ENCODE measurements around the gene INF2. TPM values are rescaled to one million over a fixed set of nuclear protein-coding genes. Genes with fewer than 3 reads are reported as not detected.

The INF2 gene
- total RNA-seq, 2 donors from 2014 or later = 50.1 to 210 TPM

- Histone ChIP-seq H3K9me3 (no peaks in the 10 kb centered on the region), H3K36me3 (no peaks in the 10 kb centered on the region), H3K27me3 (replicated peaks; ENCODE audit: insufficient read depth) (no peaks in the 10 kb centered on the region), H3K4me1 (replicated peaks) (no peaks in the 10 kb centered on the region), H3K4me3 (no peak overlapping the region), H3K27ac (no peak overlapping the region)
- TF ChIP-seq POLR2AphosphoS5 (IDR thresholded peaks at IDR 0.05) = no peak
- TF ChIP-seq CTCF (IDR thresholded peaks at IDR 0.05) = no peak
- no peak for TF ChIP-seq POLR2A (IDR thresholded peaks at IDR 0.05)
- intact Hi-C loops (cut with DNase I) = no loop called here
- 86% methylated on average over 18 of the region's 18 CpGs for WGBS
- no peak for DNase-seq (ENCODE audit: low spot score)
Observed at GRCh38 chr14:104731320-104732294, 42.2 kb downstream of the INF2 start.

GRCh38 chr14:104732355-104732804 lies 43.0 kb downstream of the INF2 start:
- no peak for DNase-seq (ENCODE audit: low spot score)
- TF ChIP-seq POLR2AphosphoS5 (IDR thresholded peaks at IDR 0.05) = no peak
- no peak for TF ChIP-seq POLR2A (IDR thresholded peaks at IDR 0.05)
- TF ChIP-seq CTCF (IDR thresholded peaks at IDR 0.05) = no peak
- Histone ChIP-seq H3K27me3 (replicated peaks; ENCODE audit: insufficient read depth) (no peaks in the 10 kb centered on the region), H3K27ac (no peak overlapping the region), H3K36me3 (no peaks in the 10 kb centered on the region), H3K4me1 (replicated peaks) (no peaks in the 10 kb centered on the region), H3K4me3 (no peak overlapping the region), H3K9me3 (no peaks in the 10 kb centered on the region)
- 53% methylated on average over 14 of the region's 14 CpGs for WGBS
- intact Hi-C loops (cut with DNase I) = no loop called here

GRCh38 chr14:104732931-104733681 lies 43.7 kb downstream of the INF2 start:
- Histone ChIP-seq H3K4me3 (no peak overlapping the region), H3K4me1 (replicated peaks) (no peaks in the 10 kb centered on the region), H3K36me3 (no peaks in the 10 kb centered on the region), H3K9me3 (no peaks in the 10 kb centered on the region), H3K27me3 (replicated peaks; ENCODE audit: insufficient read depth) (no peaks in the 10 kb centered on the region), H3K27ac (no peak overlapping the region)
- WGBS = 87% methylated on average over 23 of the region's 23 CpGs
- intact Hi-C loops (cut with DNase I) = no loop called here
- no peak for TF ChIP-seq POLR2AphosphoS5 (IDR thresholded peaks at IDR 0.05)
- TF ChIP-seq POLR2A (IDR thresholded peaks at IDR 0.05) = no peak
- no peak for DNase-seq (ENCODE audit: low spot score)

- Histone ChIP-seq H3K36me3 (no peaks in the 10 kb centered on the region), H3K9me3 (no peaks in the 10 kb centered on the region), H3K4me1 (replicated peaks) (no peaks in the 10 kb centered on the region), H3K4me3 (no peak overlapping the region), H3K27me3 (replicated peaks; ENCODE audit: insufficient read depth) (no peaks in the 10 kb centered on the region), H3K27ac (no peak overlapping the region)
- 80% methylated on average over 6 of the region's 6 CpGs for WGBS
- TF ChIP-seq CTCF (IDR thresholded peaks at IDR 0.05) (no peak), POLR2AphosphoS5 (IDR thresholded peaks at IDR 0.05) (no peak), POLR2A (IDR thresholded peaks at IDR 0.05) (no peak)
- DNase-seq (ENCODE audit: low spot score) = no peak
- intact Hi-C loops (cut with DNase I) = no loop called here
Observed at GRCh38 chr14:104734051-104734587, 44.7 kb downstream of the INF2 start.

GRCh38 chr14:104734601-104734990 lies 45.2 kb downstream of the INF2 start:
- no peak for TF ChIP-seq CTCF (IDR thresholded peaks at IDR 0.05)
- no peak for TF ChIP-seq POLR2A (IDR thresholded peaks at IDR 0.05)
- TF ChIP-seq POLR2AphosphoS5 (IDR thresholded peaks at IDR 0.05) = no peak
- WGBS = 97% methylated on average over 8 of the region's 9 CpGs
- Histone ChIP-seq H3K4me1 (replicated peaks) (no peaks in the 10 kb centered on the region), H3K9me3 (no peaks in the 10 kb centered on the region), H3K27ac (no peak overlapping the region), H3K36me3 (no peaks in the 10 kb centered on the region), H3K4me3 (no peak overlapping the region), H3K27me3 (replicated peaks; ENCODE audit: insufficient read depth) (no peaks in the 10 kb centered on the region)
- intact Hi-C loops (cut with DNase I) = no loop called here
- DNase-seq (ENCODE audit: low spot score) = no peak

Measured in prostate gland (tissue), 2 donors.